ES-I3 (cell line): ENCODE results near the gene CD68.

ENCODE experiments used
- H3K36me3 ChIP-seq: 2 replicates; pipeline ENCODE4 v1.6.1; 2013; ENCODE audit warnings: mild to moderate bottlenecking, low read length, control low read depth, moderate library complexity; ENCODE audit not compliant: insufficient read depth
- H3K4me1 ChIP-seq: 2 replicates; pipeline ENCODE4 v1.6.1; 2013; ENCODE audit warnings: mild to moderate bottlenecking, control low read depth, low read length; ENCODE audit not compliant: insufficient read depth
- H3K9ac ChIP-seq: 2 replicates; pipeline ENCODE4 v1.6.1; 2013; ENCODE audit warnings: low read depth, mild to moderate bottlenecking, low read length, moderate library complexity
- H3K9me3 ChIP-seq: 2 replicates; pipeline ENCODE4 v1.6.1; 2013; ENCODE audit warnings: mild to moderate bottlenecking, low read length, moderate library complexity; ENCODE audit not compliant: control insufficient read depth, insufficient read depth

The CD68 gene

GRCh38 chr17:7579001-7579833 lies at the start of gene CD68:
Gene CD68 (plus strand): TSS chr17:7579638. CDS start chr17:7579678, 40 bp downstream.
- H3K4me1 ChIP-seq: peaks cover 17% of the 10 kb centered on the region
- H3K9me3 ChIP-seq: no peaks in the 10 kb centered on the region
- H3K36me3 ChIP-seq: peaks cover 38% of the 10 kb centered on the region
- no peak within 1 kb of the TSS for H3K9ac ChIP-seq

GRCh38 chr17:7530023-7530900 lies 49.2 kb upstream of the CD68 start:
- Histone ChIP-seq H3K36me3 (no peaks in the 10 kb centered on the region), H3K9ac (no peak overlapping the region), H3K9me3 (peaks cover 5% of the 10 kb centered on the region), H3K4me1 (no peaks in the 10 kb centered on the region)

GRCh38 chr17:7538050-7538449 lies 41.4 kb upstream of the CD68 start:
- no peaks in the 10 kb centered on the region for H3K4me1 ChIP-seq
- no peaks in the 10 kb centered on the region for H3K9me3 ChIP-seq
- H3K36me3 ChIP-seq: no peaks in the 10 kb centered on the region
- no peak overlapping the region for H3K9ac ChIP-seq

- Histone ChIP-seq H3K9me3 (no peaks in the 10 kb centered on the region), H3K9ac (no peak overlapping the region), H3K4me1 (no peaks in the 10 kb centered on the region), H3K36me3 (no peaks in the 10 kb centered on the region)
These were observed 40.4 kb upstream of the CD68 start for GRCh38 chr17:7538891-7539545.

- Histone ChIP-seq H3K9me3 (no peaks in the 10 kb centered on the region), H3K4me1 (no peaks in the 10 kb centered on the region), H3K36me3 (no peaks in the 10 kb centered on the region)
These were observed 38.3 kb upstream of the CD68 start for GRCh38 chr17:7541074-7541621.

GRCh38 chr17:7544911-7545310 lies 34.5 kb upstream of the CD68 start:
- H3K36me3 ChIP-seq: no peaks in the 10 kb centered on the region
- no peaks in the 10 kb centered on the region for H3K4me1 ChIP-seq
- no peak overlapping the region for H3K9ac ChIP-seq
- no peaks in the 10 kb centered on the region for H3K9me3 ChIP-seq

More at GRCh38 chr17:7541074-7541621, 38.3 kb upstream of the CD68 start:
- no peak overlapping the region for H3K9ac ChIP-seq

GRCh38 chr17:7548585-7549400 lies 30.6 kb upstream of the CD68 start, which contains the start of gene TNFSF12:
Gene TNFSF12 (plus strand): TSS chr17:7549058. CDS start chr17:7549154, 96 bp downstream.
- Histone ChIP-seq H3K36me3 (no peaks in the 10 kb centered on the region), H3K4me1 (no peaks in the 10 kb centered on the region), H3K9me3 (no peaks in the 10 kb centered on the region), H3K9ac (peak within 1 kb of the TSS; percentile 84)

GRCh38 chr17:7549401-7550055 lies 29.9 kb upstream of the CD68 start:
- no peaks in the 10 kb centered on the region for H3K36me3 ChIP-seq
- no peaks in the 10 kb centered on the region for H3K4me1 ChIP-seq
- H3K9ac ChIP-seq: peak overlapping the region; percentile 84; the same call in 1 of the 2 replicates
- H3K9me3 ChIP-seq: no peaks in the 10 kb centered on the region

GRCh38 chr17:7550344-7550743 lies 29.1 kb upstream of the CD68 start:
- no peaks in the 10 kb centered on the region for H3K9me3 ChIP-seq
- no peak overlapping the region for H3K9ac ChIP-seq
- H3K36me3 ChIP-seq: no peaks in the 10 kb centered on the region
- H3K4me1 ChIP-seq: no peaks in the 10 kb centered on the region

GRCh38 chr17:7551396-7551795 lies 28.0 kb upstream of the CD68 start:
- Histone ChIP-seq H3K36me3 (no peaks in the 10 kb centered on the region), H3K9me3 (no peaks in the 10 kb centered on the region), H3K4me1 (no peaks in the 10 kb centered on the region), H3K9ac (no peak overlapping the region)

GRCh38 chr17:7552621-7553051 lies 26.8 kb upstream of the CD68 start:
- H3K9me3 ChIP-seq: no peaks in the 10 kb centered on the region
- H3K9ac ChIP-seq: no peak overlapping the region
- no peaks in the 10 kb centered on the region for H3K36me3 ChIP-seq
- H3K4me1 ChIP-seq: peaks cover 3% of the 10 kb centered on the region; the same call in 1 of the 2 replicates

GRCh38 chr17:7553356-7553755 lies 26.1 kb upstream of the CD68 start:
- Histone ChIP-seq H3K36me3 (no peaks in the 10 kb centered on the region), H3K9me3 (no peaks in the 10 kb centered on the region), H3K4me1 (peaks cover 6% of the 10 kb centered on the region; the same call in 1 of the 2 replicates), H3K9ac (no peak overlapping the region)
